RWPE1 (cell line): ENCODE data around the gene NUSAP1.
"Not testable (repeated sequence)": the region's sequence is repeated elsewhere in the genome, so short reads cannot be mapped to it uniquely, and the experiment has no call there.

Experiments
- CTCF ChIA-PET: fragments of 350-600 bp; sonication (Branson Sonifier 250); formaldehyde crosslinking; extraction: SDS; loops from one replicate; lab custom pipeline; 2021; lab: Yijun Ruan, JAX
- POLR2A ChIA-PET: fragments of 400-600 bp; formaldehyde crosslinking; extraction: SDS; loops from one replicate; lab custom pipeline; 2020; ENCODE audit warnings: antibody characterized with exemption; ENCODE audit not compliant: low non-redundant PET; lab: Yijun Ruan, JAX
- DNase-seq: peaks from one replicate; pipeline ENCODE4 v3.0.0; 2012; ENCODE audit warnings: low spot score
- H3K27ac ChIP-seq: fragments of 450-650 bp; 2 replicates; pipeline ENCODE4 v1.5.1; 2017
- CTCF ChIP-seq: fragments of 450-650 bp; conservative IDR thresholded peaks from 2 replicates; pipeline ENCODE4 v1.5.1; 2017; ENCODE audit warnings: low read depth, mild to moderate bottlenecking

Gene NUSAP1

GRCh38 chr15:41304149-41304770 is 28.4 kb upstream of the NUSAP1 start:
- H3K27ac ChIP-seq: no peak overlapping the region
- CTCF ChIA-PET: no interaction called here
- DNase-seq: no peak
- TF ChIP-seq CTCF: no peak
- POLR2A ChIA-PET: interaction anchor here (0.6 kb wide), 1 partner anchor 58 kb away, joined by 3 read pairs; no protein-coding TSS in a partner anchor

DNA sequence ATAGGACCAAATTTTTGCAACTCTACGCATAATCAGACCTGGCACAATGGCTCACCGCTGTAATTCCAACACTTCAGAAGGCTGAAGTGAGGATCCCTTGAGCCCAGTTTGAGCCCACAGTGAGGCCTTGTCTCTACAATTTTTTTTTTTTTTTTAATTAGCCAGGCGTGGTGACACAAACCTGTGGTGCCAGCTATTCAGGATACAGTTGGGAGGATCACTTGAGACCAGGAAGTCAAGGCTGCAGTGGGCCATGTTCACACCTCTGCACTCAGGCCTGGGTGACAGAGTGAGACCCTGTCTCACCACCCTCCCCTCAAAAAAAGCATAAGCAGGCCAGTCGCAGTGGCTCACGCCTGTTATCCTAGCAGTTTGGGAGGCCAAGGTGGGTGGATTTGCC is 25.0 kb upstream of the NUSAP1 start:
- CTCF ChIA-PET: interaction anchor here (1.3 kb wide), 1 partner anchor 11 kb away, joined by 4 read pairs; no protein-coding TSS in a partner anchor

GRCh38 chr15:41309226-41309905 is 23.3 kb upstream of the NUSAP1 start:
- no peak for TF ChIP-seq CTCF
- no peak overlapping the region for H3K27ac ChIP-seq
- ChIA-PET CTCF (interaction anchor here (0.5 kb wide), 1 partner anchor 624 kb away, joined by 3 read pairs; no protein-coding TSS in a partner anchor), POLR2A (no interaction called here)
- no peak for DNase-seq

More for the DNA sequence above, 25.0 kb upstream of the NUSAP1 start:
- no peak for DNase-seq
- TF ChIP-seq CTCF: no peak
- POLR2A ChIA-PET: no interaction called here
- H3K27ac ChIP-seq: peak overlapping the region; percentile 12; the same call in 1 of the 2 replicates

- CTCF ChIA-PET, H3K27ac ChIP-seq, DNase-seq, POLR2A ChIA-PET: not testable (repeated sequence)
These were observed 11.8 kb upstream of the NUSAP1 start for GRCh38 chr15:41320805-41321330.

- no peak for DNase-seq
- H3K27ac ChIP-seq: no peak overlapping the region
- TF ChIP-seq CTCF: no peak
- ChIA-PET CTCF (interaction anchor here (1.7 kb wide), 1 partner anchor 9 kb away, joined by 6 read pairs; the partner anchor contains the start of genes NUSAP1 and OIP5), POLR2A (interaction anchor here (0.6 kb wide), 1 partner anchor 10 kb away, joined by 3 read pairs; no protein-coding TSS in a partner anchor)
These were observed 9.1 kb upstream of the NUSAP1 start for GRCh38 chr15:41323611-41324010.

GRCh38 chr15:41331281-41331680 is 1.4 kb upstream of the NUSAP1 start:
- ChIA-PET CTCF (interaction anchor here (0.6 to 1.0 kb wide), 2 partner anchors 30 to 146 kb away, joined by 3 to 8 read pairs; no protein-coding TSS in a partner anchor), POLR2A (no interaction called here)
- peak overlapping the region; percentile 13; the same call in 1 of the 2 replicates for H3K27ac ChIP-seq
- no peak for DNase-seq
- no peak for TF ChIP-seq CTCF
